Adrenal gland (tissue), 5 donors: ENCODE measurements around the gene GUCY2F.

Experiments used
- POLR2A ChIP-seq, 2 donors: fragments of 450-650 bp; IDR thresholded peaks; one replicate each; pipeline ENCODE4 v1.6.1; 2017; ENCODE audit warnings: antibody characterized with exemption in 2 of 2, mild to moderate bottlenecking in 2 of 2, moderate library complexity in 1 of 2
- TF ChIP-seq, protein P1 (sequence below), 6 experiments: fragments of 450-650 bp in 4 of 6; fragments of 200-600 bp in 2 of 6; sonication (generic) in 1 of 6; IDR thresholded peaks; 1 replicate in 5 of 6; 2 replicates in 1 of 6; pipeline versions ENCODE4 v1.5.1 to v1.8.0; 2016 to 2021; ENCODE audit warnings: antibody characterized with exemption in 6 of 6, mild to moderate bottlenecking in 2 of 6, moderate library complexity in 1 of 6
- donor health status: DM: no; HTN: no; CAD: no.

DNA sequence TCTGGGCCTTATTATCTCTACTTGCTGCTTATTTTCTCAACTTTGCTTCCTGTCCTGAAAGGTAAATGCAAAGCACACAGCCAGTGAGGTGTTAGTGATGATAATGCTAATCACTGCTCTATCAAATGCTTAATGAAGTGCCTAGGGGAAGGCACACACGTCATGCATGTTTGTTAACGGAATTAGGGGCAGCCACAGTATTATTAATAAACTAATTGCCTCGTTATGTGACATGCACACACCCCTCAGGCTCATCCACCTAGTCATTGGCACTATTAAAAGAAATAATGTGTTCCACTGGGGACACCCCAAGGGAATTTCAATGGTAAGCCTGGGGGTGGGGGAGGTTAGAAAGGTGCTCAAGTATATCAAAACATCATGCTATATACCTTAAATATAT, 125.2 kb downstream of the GUCY2F start:
- TF ChIP-seq, protein P1, sequence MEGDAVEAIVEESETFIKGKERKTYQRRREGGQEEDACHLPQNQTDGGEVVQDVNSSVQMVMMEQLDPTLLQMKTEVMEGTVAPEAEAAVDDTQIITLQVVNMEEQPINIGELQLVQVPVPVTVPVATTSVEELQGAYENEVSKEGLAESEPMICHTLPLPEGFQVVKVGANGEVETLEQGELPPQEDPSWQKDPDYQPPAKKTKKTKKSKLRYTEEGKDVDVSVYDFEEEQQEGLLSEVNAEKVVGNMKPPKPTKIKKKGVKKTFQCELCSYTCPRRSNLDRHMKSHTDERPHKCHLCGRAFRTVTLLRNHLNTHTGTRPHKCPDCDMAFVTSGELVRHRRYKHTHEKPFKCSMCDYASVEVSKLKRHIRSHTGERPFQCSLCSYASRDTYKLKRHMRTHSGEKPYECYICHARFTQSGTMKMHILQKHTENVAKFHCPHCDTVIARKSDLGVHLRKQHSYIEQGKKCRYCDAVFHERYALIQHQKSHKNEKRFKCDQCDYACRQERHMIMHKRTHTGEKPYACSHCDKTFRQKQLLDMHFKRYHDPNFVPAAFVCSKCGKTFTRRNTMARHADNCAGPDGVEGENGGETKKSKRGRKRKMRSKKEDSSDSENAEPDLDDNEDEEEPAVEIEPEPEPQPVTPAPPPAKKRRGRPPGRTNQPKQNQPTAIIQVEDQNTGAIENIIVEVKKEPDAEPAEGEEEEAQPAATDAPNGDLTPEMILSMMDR (IDR thresholded peaks at IDR 0.05): no peak
- no peak for TF ChIP-seq POLR2A (IDR thresholded peaks at IDR 0.05)
